Smooth muscle cell (in vitro differentiated cells): ENCODE measurements around the gene DNAH12. TPM values are rescaled to one million over a fixed set of nuclear protein-coding genes. Genes with fewer than 3 reads are reported as not detected.

ENCODE experiments used
- DNase-seq: peaks from one replicate; lab custom pipeline; 2025; ENCODE audit not compliant: unreplicated experiment; lab: John Stamatoyannopoulos, UW
- H2AFZ ChIP-seq: fragments of 200-600 bp; sonication (generic); 2 replicates; pipeline ENCODE4 v1.6.0; 2016; ENCODE audit warnings: antibody characterized with exemption, low read depth, mild to moderate bottlenecking
- H3F3A ChIP-seq: fragments of 200-600 bp; sonication (generic); 2 replicates; pipeline ENCODE4 v1.6.0; 2017; ENCODE audit warnings: antibody characterized with exemption, low read depth
- H3K27ac ChIP-seq: fragments of 200-600 bp; sonication (generic); 2 replicates; pipeline ENCODE4 v1.5.1; 2016; ENCODE audit warnings: low read depth, mild to moderate bottlenecking
- H3K27me3 ChIP-seq: fragments of 200-600 bp; sonication (generic); 2 replicates; pipeline ENCODE4 v1.6.1; 2016; ENCODE audit warnings: low read depth, mild to moderate bottlenecking
- H3K36me3 ChIP-seq: fragments of 200-600 bp; sonication (generic); 2 replicates; pipeline ENCODE4 v1.5.1; 2016; ENCODE audit warnings: low read depth
- H3K4me1 ChIP-seq: fragments of 200-600 bp; sonication (generic); 2 replicates; pipeline ENCODE4 v1.5.1; 2016; ENCODE audit warnings: low read depth
- H3K4me2 ChIP-seq: fragments of 200-600 bp; sonication (generic); 2 replicates; pipeline ENCODE4 v1.6.0; 2016; ENCODE audit warnings: mild to moderate bottlenecking
- H3K4me3 ChIP-seq: fragments of 200-600 bp; sonication (generic); 2 replicates; pipeline ENCODE4 v1.5.1; 2016; ENCODE audit warnings: mild to moderate bottlenecking
- H3K79me2 ChIP-seq: fragments of 200-600 bp; sonication (generic); 2 replicates; pipeline ENCODE4 v1.6.0; 2016; ENCODE audit warnings: low read depth, mild to moderate bottlenecking
- H3K9ac ChIP-seq: fragments of 200-600 bp; sonication (generic); 2 replicates; pipeline ENCODE4 v1.6.0; 2016; ENCODE audit warnings: low read depth
- H3K9me3 ChIP-seq: fragments of 200-600 bp; sonication (generic); replicated peaks from 2 replicates; pipeline ENCODE4 v1.5.1; 2016; ENCODE audit warnings: low read depth
- H4K20me1 ChIP-seq: fragments of 200-600 bp; sonication (generic); 2 replicates; pipeline ENCODE4 v1.6.0; 2016; ENCODE audit warnings: low read depth
- CTCF ChIP-seq: fragments of 200-600 bp; sonication (generic); IDR thresholded peaks from 2 replicates; pipeline ENCODE4 v1.5.1; 2017; ENCODE audit warnings: borderline replicate concordance, mild to moderate bottlenecking, antibody characterized with exemption; ENCODE audit not compliant: insufficient read depth, poor library complexity, severe bottlenecking
- WGBS: methylation state at CpG from one replicate; pipeline ENCODE4 v1.1.7; 2016; ENCODE audit warnings: low lambda C conversion rate; 5-methylcytosine and 5-hydroxymethylcytosine counted together
- polyA plus RNA-seq: library from polyadenylated mRNA; unstranded; fragments of >200 nt; fragmentation: Nextera tagmentation; extraction: Ambion mirVana; gene quantifications from 2 replicates; pipeline ENCODE4 v1.2.1, GENCODE V29; 2016
- total RNA-seq: library from RNA; depleted of rRNA; stranded (reverse); fragments of >200 nt; gene quantifications from 2 replicates; pipeline ENCODE4 v1.2.3, GENCODE V29; 2014

Gene DNAH12
- total and polyA plus RNA-seq, 2 experiments from 2014 or later: 0.27 TPM; not detected in 1

GRCh38 chr3:57569859-57570450 lies 25.8 kb upstream of the DNAH12 start:
- Histone ChIP-seq H3F3A (peaks cover 53% of the 10 kb centered on the region), H3K27ac (no peak overlapping the region), H3K9me3 (no peaks in the 10 kb centered on the region), H3K9ac (no peak overlapping the region), H3K4me3 (no peak overlapping the region), H3K27me3 (no peaks in the 10 kb centered on the region), H2AFZ (no peak overlapping the region), H3K79me2 (peaks cover 34% of the 10 kb centered on the region), H3K4me1 (no peaks in the 10 kb centered on the region), H3K36me3 (peaks cover 49% of the 10 kb centered on the region), H3K4me2 (no peak overlapping the region), H4K20me1 (peaks cover 99% of the 10 kb centered on the region)
- 89% methylated on average over 6 of the region's 6 CpGs for WGBS
- no peak for TF ChIP-seq CTCF
- DNase-seq: no peak

- peaks cover 18% of the 10 kb centered on the region for H3F3A ChIP-seq
- H3K9me3 ChIP-seq: no peaks in the 10 kb centered on the region
- H3K27me3 ChIP-seq: no peaks in the 10 kb centered on the region
- H3K27ac ChIP-seq: no peak overlapping the region
- no peak overlapping the region for H3K9ac ChIP-seq
- H3K4me1 ChIP-seq: peaks cover 7% of the 10 kb centered on the region
- WGBS: 93% methylated on average over 1 of the region's 1 CpG
- no peak overlapping the region for H3K4me3 ChIP-seq
- H4K20me1 ChIP-seq: peaks cover 47% of the 10 kb centered on the region
- H3K36me3 ChIP-seq: no peaks in the 10 kb centered on the region
- peaks cover 38% of the 10 kb centered on the region for H3K79me2 ChIP-seq
- peak overlapping the region; percentile 94 for H3K4me2 ChIP-seq
- H2AFZ ChIP-seq: no peak overlapping the region
- no peak for TF ChIP-seq CTCF
- DNase-seq: no peak
Measured at GRCh38 chr3:57559526-57559925, 15.4 kb upstream of the DNAH12 start.

GRCh38 chr3:57557085-57557537 lies 13.0 kb upstream of the DNAH12 start:
- H3K4me3 ChIP-seq: peak overlapping the region; percentile 84
- H3K27ac ChIP-seq: peak overlapping the region; percentile 56
- peak overlapping the region; percentile 88 for H3K9ac ChIP-seq
- no peak for DNase-seq
- no peaks in the 10 kb centered on the region for H3K27me3 ChIP-seq
- H4K20me1 ChIP-seq: peaks cover 33% of the 10 kb centered on the region
- H3K36me3 ChIP-seq: no peaks in the 10 kb centered on the region
- peak overlapping the region; percentile 94 for H3K4me2 ChIP-seq
- H2AFZ ChIP-seq: no peak overlapping the region
- no peaks in the 10 kb centered on the region for H3K9me3 ChIP-seq
- WGBS: 14% methylated on average over 29 of the region's 29 CpGs
- H3K4me1 ChIP-seq: peaks cover 7% of the 10 kb centered on the region
- no peak for TF ChIP-seq CTCF
- H3F3A ChIP-seq: peaks cover 6% of the 10 kb centered on the region
- peaks cover 34% of the 10 kb centered on the region for H3K79me2 ChIP-seq

GRCh38 chr3:57556459-57557084 lies 12.4 kb upstream of the DNAH12 start:
- Histone ChIP-seq H4K20me1 (peaks cover 28% of the 10 kb centered on the region), H3K4me3 (peak overlapping the region; percentile 84), H3K9ac (peak overlapping the region; percentile 88), H3K27ac (peak overlapping the region; percentile 56), H2AFZ (peak overlapping the region; percentile 36), H3K4me2 (peak overlapping the region; percentile 94), H3K9me3 (no peaks in the 10 kb centered on the region), H3K27me3 (no peaks in the 10 kb centered on the region), H3K36me3 (no peaks in the 10 kb centered on the region), H3F3A (peaks cover 3% of the 10 kb centered on the region), H3K4me1 (peaks cover 7% of the 10 kb centered on the region), H3K79me2 (peaks cover 33% of the 10 kb centered on the region)
- no peak for TF ChIP-seq CTCF
- 2% methylated on average over 54 of the region's 54 CpGs for WGBS
- DNase-seq: no peak
